ENCODE results near the gene SMC1B.
"Not testable (repeated sequence)": the region's sequence is repeated elsewhere in the genome, so short reads cannot be mapped to it uniquely, and the experiment has no call there.

SMC1B gene

GRCh38 chr22:45448431-45448830, 35.0 kb upstream of the SMC1B start:
- Histone ChIP-seq H3K9me3 (ENCODE audit: low read length) (no peaks in the 10 kb centered on the region), H3K27me3 (ENCODE audit: insufficient read depth, low read length) (no peaks in the 10 kb centered on the region; the same call in 1 of the 2 replicates), H3K9me2 (ENCODE audit: low read depth, low read length) (no peaks in the 10 kb centered on the region), H3K4me1 (ENCODE audit: insufficient read depth, low read length, severe bottlenecking) (no peaks in the 10 kb centered on the region), H3K27ac (ENCODE audit: low read depth, low read length, poor library complexity, severe bottlenecking) (no peak overlapping the region), H3K9ac (ENCODE audit: low read length) (no peak overlapping the region), H3K4me3 (ENCODE audit: low read depth, low read length, poor library complexity, severe bottlenecking) (no peak overlapping the region), H3K79me2 (ENCODE audit: insufficient read depth, low read length) (no peaks in the 10 kb centered on the region), H3F3A (ENCODE audit: insufficient read depth, low read length) (no peaks in the 10 kb centered on the region), H3K36me3 (ENCODE audit: insufficient read depth, low read length) (no peaks in the 10 kb centered on the region), H2AFZ (ENCODE audit: low read length) (no peak overlapping the region), H3K4me2 (ENCODE audit: low read length) (no peak overlapping the region), H4K20me1 (ENCODE audit: insufficient read depth, low read length) (no peaks in the 10 kb centered on the region)
- TF ChIP-seq CTCF (IDR thresholded peaks at IDR 0.05; ENCODE audit: low read length): no peak
- no peak for TF ChIP-seq EZH2 (IDR thresholded peaks at IDR 0.05; ENCODE audit: borderline replicate concordance, low read length)

- H3K27me3 ChIP-seq (ENCODE audit: insufficient read depth, low read length); H3K9me2 ChIP-seq (ENCODE audit: low read depth, low read length); H3K79me2 ChIP-seq (ENCODE audit: insufficient read depth, low read length); H3F3A ChIP-seq (ENCODE audit: insufficient read depth, low read length); H3K4me3 ChIP-seq (ENCODE audit: low read depth, low read length, poor library complexity, severe bottlenecking); H3K4me2 ChIP-seq (ENCODE audit: low read length); H3K27ac ChIP-seq (ENCODE audit: low read depth, low read length, poor library complexity, severe bottlenecking); H4K20me1 ChIP-seq (ENCODE audit: insufficient read depth, low read length); H3K4me1 ChIP-seq (ENCODE audit: insufficient read depth, low read length, severe bottlenecking); H3K36me3 ChIP-seq (ENCODE audit: insufficient read depth, low read length); H3K9ac ChIP-seq (ENCODE audit: low read length); H3K9me3 ChIP-seq (ENCODE audit: low read length); H2AFZ ChIP-seq (ENCODE audit: low read length): not testable (repeated sequence)
Observed at GRCh38 chr22:45447596-45447995, 34.2 kb upstream of the SMC1B start.

GRCh38 chr22:45446216-45446615, 32.8 kb upstream of the SMC1B start:
- Histone ChIP-seq H3K9me2 (ENCODE audit: low read depth, low read length) (no peaks in the 10 kb centered on the region), H3K27me3 (ENCODE audit: insufficient read depth, low read length) (peaks cover 5% of the 10 kb centered on the region; the same call in 1 of the 2 replicates), H4K20me1 (ENCODE audit: insufficient read depth, low read length) (no peaks in the 10 kb centered on the region), H3F3A (ENCODE audit: insufficient read depth, low read length) (no peaks in the 10 kb centered on the region), H2AFZ (ENCODE audit: low read length) (no peak overlapping the region), H3K79me2 (ENCODE audit: insufficient read depth, low read length) (no peaks in the 10 kb centered on the region), H3K4me1 (ENCODE audit: insufficient read depth, low read length, severe bottlenecking) (no peaks in the 10 kb centered on the region), H3K9ac (ENCODE audit: low read length) (no peak overlapping the region), H3K9me3 (ENCODE audit: low read length) (no peaks in the 10 kb centered on the region), H3K4me3 (ENCODE audit: low read depth, low read length, poor library complexity, severe bottlenecking) (no peak overlapping the region), H3K27ac (ENCODE audit: low read depth, low read length, poor library complexity, severe bottlenecking) (no peak overlapping the region), H3K4me2 (ENCODE audit: low read length) (no peak overlapping the region), H3K36me3 (ENCODE audit: insufficient read depth, low read length) (no peaks in the 10 kb centered on the region)
- no peak for TF ChIP-seq EZH2 (IDR thresholded peaks at IDR 0.05; ENCODE audit: borderline replicate concordance, low read length)
- TF ChIP-seq CTCF (IDR thresholded peaks at IDR 0.05; ENCODE audit: low read length): no peak

GRCh38 chr22:45445031-45445710, 31.8 kb upstream of the SMC1B start:
- H3K79me2 ChIP-seq (ENCODE audit: insufficient read depth, low read length): no peaks in the 10 kb centered on the region
- H3K27me3 ChIP-seq (ENCODE audit: insufficient read depth, low read length): peaks cover 5% of the 10 kb centered on the region; the same call in 1 of the 2 replicates
- no peaks in the 10 kb centered on the region for H3F3A ChIP-seq (ENCODE audit: insufficient read depth, low read length)
- no peak overlapping the region for H3K27ac ChIP-seq (ENCODE audit: low read depth, low read length, poor library complexity, severe bottlenecking)
- H3K9ac ChIP-seq (ENCODE audit: low read length): no peak overlapping the region
- H4K20me1 ChIP-seq (ENCODE audit: insufficient read depth, low read length): no peaks in the 10 kb centered on the region
- H2AFZ ChIP-seq (ENCODE audit: low read length): no peak overlapping the region
- H3K4me3 ChIP-seq (ENCODE audit: low read depth, low read length, poor library complexity, severe bottlenecking): no peak overlapping the region
- H3K36me3 ChIP-seq (ENCODE audit: insufficient read depth, low read length): no peaks in the 10 kb centered on the region
- no peaks in the 10 kb centered on the region for H3K9me3 ChIP-seq (ENCODE audit: low read length)
- TF ChIP-seq CTCF (IDR thresholded peaks at IDR 0.05; ENCODE audit: low read length): no peak
- TF ChIP-seq EZH2 (IDR thresholded peaks at IDR 0.05; ENCODE audit: borderline replicate concordance, low read length): no peak
- H3K9me2 ChIP-seq (ENCODE audit: low read depth, low read length): no peaks in the 10 kb centered on the region
- H3K4me1 ChIP-seq (ENCODE audit: insufficient read depth, low read length, severe bottlenecking): no peaks in the 10 kb centered on the region
- H3K4me2 ChIP-seq (ENCODE audit: low read length): no peak overlapping the region
